RCC 7860 (cell line): Measurements from ENCODE around the gene KCNT2.
"Not testable (repeated sequence)": the region's sequence is repeated elsewhere in the genome, so short reads cannot be mapped to it uniquely, and the experiment has no call there.

ENCODE experiments used
- DNase-seq: peaks from one replicate; pipeline ENCODE4 v3.0.0-alpha.2; 2015; ENCODE audit warnings: low spot score
- FAIRE-seq: peaks from 2 replicates; lab custom pipeline; 2012; peaks lifted over from hg19 to GRCh38; lab: Jason Lieb, UNC

Gene KCNT2

DNA sequence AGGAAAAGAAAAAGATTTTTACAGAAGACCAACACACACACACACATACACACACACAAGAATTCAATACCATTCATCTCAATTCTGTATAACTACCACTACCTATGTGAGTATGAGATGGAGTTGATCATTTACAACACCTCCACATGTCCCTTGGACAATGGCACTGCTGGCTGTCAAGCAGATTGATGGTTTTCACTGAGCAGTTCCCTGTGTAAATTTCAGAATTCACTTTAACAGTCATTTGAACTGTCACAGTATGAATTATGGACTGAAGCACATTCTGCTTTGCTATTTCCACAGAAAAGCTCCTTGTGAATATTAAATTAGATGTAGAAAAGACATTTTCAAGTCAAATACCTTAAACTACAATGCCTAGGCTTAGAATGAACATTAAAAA lies 14.3 kb downstream of the KCNT2 start:
- DNase-seq (no peak), FAIRE-seq (no peak)

DNA sequence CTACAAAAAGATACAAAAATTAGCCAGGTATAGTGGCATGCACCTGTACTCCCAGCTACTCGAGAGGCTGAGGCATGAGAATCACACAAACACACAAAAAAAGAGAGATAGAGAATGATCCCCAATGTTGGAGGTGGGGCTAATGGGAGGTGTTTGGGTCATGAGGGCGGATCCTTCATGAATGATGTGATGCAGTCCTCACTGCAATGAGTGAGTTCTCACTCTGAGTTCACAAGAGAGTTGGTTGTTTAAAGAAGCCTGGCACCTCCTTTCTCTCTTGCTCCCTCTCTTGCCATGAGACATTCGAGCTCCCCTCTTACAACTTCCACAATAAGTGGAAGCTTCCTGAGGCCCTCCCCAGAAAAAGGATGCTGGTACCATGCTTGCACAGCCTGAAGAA lies 17.3 kb downstream of the KCNT2 start:
- FAIRE-seq (no peak), DNase-seq (no peak)

DNA sequence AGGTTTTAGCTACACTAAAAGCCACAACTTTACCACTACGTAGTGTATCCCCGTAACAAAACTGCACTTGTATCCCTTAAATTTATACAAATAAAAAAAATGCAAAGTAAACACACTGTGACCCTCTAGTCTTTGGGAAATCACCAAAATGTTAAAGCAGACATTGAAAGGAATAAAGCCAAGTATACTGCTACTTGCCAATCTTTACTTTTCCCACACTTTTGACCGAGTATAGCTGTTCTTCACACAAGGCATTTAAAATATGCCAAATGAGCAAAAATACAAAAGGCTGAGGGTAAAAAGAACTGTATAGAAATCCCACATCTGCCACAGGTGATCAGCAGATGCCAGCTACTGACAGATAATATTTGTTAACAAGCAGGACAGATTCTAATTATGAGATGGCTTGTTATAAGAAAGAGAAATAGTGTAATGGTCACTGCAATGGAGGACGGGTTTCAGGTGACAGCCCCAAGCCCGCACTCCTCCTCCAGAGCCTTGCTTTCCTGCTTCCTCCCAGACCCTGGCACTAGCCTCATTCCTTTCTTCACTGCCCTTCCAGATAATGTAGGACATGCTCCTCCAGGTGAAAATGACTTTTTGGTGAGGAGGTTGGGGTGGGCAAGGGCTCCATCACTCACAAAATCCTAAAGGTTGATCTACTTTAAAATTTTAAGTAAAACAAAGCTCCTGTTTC lies 18.1 kb downstream of the KCNT2 start:
- FAIRE-seq (no peak), DNase-seq (no peak)

DNA sequence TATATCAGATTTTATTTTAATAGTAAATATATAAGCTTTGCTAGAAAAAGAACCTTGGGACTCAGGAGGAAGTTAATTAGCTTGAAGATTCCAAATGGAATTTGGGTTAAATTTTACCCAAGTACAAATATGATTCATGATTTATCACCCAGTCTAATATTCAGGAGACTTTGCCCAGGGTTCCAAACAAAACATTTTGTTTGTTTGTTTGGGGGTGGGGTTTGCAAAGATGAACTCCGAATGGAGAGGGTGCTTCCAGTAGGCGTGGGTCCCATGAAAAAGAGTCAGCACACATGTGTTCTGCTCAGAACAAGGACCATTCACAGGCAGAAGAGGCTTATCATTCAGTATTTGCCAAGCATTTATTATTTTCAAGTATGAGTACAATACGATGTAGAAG lies 23.5 kb downstream of the KCNT2 start:
- DNase-seq (no peak), FAIRE-seq (no peak)

DNA sequence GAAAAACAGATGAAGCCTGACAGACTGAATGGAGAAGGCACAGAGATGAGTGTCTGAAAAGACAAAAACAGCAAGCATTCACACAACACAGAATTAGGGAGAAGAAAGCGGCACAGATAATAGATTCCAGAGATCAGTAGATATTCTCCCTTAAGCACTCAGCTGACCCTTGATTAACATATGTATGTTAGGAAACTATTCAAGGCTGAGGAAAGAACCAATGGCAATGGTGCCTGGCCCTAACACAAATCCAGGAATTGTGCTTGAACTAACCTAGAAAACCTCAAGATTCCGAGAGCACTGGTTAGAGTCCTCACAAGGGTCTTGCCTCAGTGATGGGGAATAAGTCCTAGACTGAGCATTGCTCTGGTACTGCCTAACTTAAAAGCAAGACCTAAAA lies 30.9 kb downstream of the KCNT2 start:
- DNase-seq (no peak), FAIRE-seq (no peak)

DNA sequence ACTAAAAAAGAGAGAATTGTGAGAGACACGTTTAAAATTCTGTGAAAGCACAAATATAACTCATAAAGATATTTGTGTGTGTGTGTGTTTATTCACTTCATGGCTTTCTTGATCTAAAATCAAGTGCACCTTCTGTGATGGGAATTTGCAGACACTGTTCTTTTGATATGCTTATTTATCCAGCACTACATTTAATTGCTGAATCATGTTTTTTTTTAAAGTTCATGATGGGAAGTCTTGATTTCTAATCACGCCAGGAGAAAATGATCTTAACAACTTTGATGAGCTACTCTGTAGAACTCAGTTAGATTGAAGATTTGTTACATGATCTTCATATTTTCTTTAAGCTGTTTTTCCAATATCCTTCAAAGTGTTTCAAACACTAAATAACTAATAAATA lies 35.0 kb downstream of the KCNT2 start:
- DNase-seq (no peak), FAIRE-seq (no peak)

DNA sequence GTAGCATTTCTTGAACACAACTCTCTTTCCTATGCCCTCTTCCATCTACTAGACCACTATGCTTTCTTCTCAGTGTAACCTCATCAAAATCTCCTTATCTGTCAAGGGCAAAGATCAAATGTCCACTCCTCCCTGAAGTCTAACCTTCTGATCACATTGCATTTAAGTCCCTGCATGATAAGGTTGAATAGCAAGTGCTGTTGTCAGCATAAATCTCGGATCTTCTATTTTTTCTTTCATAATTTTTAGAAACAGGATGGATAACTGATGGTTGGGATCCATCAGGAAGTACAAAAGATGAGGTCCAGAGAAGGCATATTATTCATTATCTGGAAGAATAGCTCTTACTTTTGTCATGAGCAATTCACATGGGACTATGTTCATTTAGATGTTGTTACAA lies 41.0 kb downstream of the KCNT2 start:
- no peak for FAIRE-seq
- no peak for DNase-seq

DNA sequence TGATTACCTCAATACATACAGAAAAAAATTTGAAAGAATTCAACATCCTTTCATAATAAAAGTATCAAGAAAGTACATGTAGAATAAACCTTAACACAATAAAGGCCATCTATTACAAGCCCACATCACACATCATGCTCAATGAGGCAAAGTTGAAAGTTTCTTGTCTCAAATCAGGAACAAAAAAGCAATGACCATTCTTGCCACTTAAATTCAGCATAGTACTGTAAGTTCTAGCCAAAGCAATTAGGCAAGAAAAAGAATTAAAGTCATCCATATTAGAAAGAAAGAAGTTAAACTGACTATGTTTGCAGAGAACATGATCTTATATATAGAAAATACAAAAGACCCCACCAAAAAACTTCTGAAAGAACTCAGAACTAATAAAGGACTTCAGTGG lies 44.5 kb downstream of the KCNT2 start:
- no peak for DNase-seq
- no peak for FAIRE-seq

DNA sequence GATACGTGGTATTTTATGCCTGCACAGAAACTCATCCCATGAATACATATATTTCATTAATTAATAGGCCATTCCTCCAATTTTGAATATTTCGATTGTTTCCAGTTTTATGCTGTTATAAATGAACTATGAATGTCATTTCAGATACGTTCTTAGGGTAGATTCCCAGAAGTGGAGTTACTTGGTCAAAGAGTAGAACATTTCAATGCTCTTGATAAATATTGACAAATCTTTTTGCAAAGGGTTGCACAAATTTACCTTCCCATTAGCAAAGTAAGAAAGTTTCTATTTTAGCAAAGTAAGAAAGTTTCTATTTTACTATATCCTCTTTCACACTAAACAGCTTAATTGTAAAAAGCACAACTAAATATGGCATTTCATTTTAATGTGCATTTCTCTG lies 48.9 kb downstream of the KCNT2 start:
- DNase-seq (no peak), FAIRE-seq (no peak)

DNA sequence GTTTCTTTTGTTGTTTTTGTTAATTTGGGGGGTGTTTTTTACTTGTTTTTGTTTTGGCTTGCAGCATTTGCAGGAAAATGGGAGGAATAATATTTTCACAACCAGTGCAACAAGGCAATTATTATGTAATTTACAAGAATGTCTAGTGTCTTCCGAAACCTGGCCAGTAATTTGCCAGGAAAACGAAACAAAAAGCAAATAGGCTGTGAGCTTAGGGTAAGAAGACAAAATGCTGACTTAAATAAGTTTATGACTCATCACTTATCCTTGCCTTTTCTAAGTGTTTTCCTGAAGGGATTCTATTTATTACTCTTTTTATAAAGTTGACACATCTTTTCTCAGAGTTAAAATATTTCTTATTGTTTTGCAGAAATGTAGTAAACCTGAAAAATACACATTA lies 49.8 kb downstream of the KCNT2 start:
- FAIRE-seq (peak; percentile 84), DNase-seq (peak; percentile 60)

DNA sequence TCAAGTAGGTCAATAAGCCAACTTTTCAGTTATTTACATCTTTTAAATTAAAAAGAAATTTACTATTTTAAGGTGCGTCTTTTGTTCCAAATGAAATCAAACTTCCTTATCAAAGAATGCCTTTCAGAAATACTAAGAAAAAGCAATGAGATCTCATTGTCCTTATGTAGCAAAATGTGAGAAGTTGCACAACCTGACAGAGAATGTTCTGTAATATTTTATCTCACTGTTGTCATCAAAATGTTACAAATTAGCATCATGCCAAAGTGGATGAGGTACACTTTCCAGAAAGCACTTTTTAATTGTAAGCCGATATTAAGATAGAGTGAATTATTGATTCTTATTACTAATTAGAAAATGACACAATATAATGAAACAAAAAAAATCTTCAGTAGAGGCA lies 50.4 kb downstream of the KCNT2 start:
- FAIRE-seq (peak; percentile 10), DNase-seq (no peak)

DNA sequence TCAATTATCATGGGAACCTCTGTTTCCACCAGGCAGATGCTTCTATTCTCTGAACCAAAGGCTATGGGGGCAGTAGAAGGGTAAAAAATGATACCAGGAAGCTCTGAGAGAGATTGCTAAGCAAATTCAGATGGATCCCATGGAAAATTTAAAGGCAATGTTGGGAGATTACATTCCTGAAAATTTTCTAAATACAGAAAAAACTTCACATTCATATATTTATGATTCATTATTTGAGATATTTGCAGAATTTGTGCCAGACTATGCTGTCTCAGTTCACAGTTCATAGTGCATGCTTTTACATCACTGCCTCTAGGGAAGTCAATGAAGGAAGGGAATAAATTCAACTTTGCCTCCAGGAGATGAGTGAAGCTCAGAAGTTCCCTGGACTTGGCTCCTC lies 57.5 kb downstream of the KCNT2 start:
- DNase-seq = no peak
- FAIRE-seq = no peak

DNA sequence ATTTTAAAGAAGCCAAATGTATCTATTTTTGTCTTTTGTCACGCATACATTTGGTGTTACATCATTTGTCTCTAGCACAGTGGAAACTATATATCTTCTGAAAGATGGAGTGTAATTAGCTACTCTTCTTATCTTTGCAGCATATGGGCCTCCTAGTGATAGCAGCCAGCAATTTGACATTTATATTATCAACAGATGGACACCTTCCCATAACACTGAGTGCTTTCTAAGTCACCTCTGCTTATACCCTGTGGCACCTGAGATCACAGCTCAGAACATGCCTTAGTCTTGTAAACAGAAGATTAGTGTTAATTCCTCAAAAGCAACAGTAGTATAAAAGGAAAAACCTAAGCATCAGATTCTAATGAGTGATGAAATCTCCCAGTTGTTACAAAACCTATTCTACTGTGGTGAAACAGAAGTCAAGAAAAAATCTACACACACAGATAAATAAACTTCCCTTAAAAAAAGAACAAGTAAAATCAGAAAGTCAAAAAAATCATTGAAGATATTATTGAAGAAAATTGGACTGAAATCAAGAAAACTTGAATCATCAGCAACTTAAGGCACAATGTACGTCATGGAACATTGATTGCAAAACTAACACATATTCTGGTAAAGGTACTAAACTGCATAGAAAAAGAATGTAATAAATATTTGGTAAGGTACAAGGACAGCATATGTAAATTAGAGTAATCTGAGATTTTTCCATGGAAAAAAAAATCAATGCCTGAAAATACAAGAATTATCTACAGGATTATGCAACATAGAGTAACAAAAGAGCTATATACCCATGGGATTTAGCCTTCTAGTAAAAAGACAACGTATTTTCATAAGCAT lies 61.7 kb downstream of the KCNT2 start:
- no peak for DNase-seq
- FAIRE-seq = no peak

DNA sequence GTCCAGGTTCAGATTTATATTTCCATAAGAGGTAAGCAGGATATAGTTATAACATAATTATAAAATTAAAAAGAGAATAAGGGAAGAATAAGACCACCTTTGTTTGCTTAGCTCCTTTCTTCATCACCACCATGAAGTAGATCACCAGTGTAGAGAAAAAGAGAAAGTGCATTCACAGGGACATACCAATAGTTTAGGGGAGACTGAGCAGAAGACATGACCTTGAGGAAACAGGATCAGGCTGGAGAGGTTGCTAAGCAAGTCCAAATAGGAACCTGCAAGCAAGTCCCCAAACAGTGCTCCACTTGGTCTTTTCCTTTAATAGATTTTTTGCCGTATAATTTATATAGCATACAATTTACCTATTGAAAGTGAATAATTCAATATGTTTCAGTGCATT lies 63.0 kb downstream of the KCNT2 start:
- no peak for FAIRE-seq
- no peak for DNase-seq

DNA sequence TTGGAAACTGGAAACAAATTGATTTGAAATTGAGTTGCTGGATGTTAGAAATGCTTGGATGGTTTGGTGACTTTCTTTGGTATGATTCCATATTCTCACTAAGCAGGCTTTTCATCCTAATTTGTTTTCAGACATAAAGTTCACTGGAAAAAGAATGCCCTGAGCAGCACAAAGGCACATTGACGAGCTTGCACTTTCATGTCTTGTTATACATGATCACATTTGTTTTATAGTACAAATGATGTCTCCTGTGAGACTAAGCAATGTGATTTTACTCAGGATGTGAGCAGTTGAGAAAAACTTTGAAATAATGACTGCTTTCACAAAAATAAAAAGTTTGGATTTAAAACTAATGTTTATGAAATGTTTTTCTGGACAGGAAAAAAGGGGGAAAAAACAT lies 63.6 kb downstream of the KCNT2 start:
- FAIRE-seq (no peak), DNase-seq (no peak)

DNA sequence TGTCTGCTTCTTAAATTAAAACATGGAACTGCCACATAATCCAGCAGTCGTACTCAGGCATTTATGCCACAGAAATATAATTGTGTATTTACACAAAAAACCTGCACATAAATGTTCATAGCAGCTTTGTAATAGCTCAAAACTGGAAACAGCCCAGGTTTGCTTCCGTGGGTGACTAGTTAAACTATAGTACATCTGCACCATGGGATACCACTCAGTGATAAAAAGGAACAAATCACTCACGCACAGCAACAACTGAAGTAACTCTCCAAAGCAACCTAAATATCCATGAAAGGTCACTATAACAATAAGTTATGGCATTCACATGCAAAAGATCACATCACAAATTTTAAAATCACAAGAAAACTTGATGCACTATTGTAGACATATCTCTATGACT lies 64.4 kb downstream of the KCNT2 start:
- DNase-seq = no peak
- FAIRE-seq = no peak

DNA sequence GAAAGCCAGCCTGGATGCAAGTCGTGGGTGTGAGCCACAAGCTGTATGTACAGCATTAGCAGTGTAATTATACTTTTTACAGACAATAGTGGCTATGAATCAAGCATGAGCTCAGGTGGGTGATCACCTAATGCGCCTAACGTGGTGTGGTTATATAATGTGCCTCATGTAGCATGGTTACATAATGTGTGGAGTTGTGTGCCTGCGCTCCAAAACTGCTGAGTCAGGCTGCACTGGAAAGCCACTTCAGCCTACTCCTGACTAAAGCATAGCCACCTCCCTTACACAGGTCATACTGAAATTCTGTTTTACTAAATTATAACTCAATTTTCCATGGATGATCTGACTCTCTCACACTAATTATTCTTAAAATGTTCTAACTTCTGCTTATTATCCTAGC lies 69.8 kb downstream of the KCNT2 start:
- FAIRE-seq = no peak
- no peak for DNase-seq

DNA sequence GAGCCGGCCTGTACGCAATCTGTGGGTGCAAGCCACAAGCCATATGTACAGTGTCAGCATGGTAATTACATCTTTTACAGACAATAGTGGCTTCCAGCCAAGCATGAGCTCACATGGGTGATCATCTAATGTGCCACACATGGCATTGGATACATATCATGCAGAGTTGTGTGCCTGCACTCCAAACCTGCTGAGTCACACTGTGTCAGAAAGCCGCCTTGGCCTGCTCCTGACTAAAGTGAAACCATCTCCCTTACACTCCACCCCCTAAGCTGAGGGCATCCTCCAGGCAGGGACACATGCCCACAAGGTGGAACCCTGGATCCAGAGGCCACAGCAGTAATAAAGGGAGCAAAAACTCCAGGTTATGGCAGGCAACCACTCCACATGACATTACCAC lies 72.5 kb downstream of the KCNT2 start:
- no peak for DNase-seq
- FAIRE-seq = no peak

DNA sequence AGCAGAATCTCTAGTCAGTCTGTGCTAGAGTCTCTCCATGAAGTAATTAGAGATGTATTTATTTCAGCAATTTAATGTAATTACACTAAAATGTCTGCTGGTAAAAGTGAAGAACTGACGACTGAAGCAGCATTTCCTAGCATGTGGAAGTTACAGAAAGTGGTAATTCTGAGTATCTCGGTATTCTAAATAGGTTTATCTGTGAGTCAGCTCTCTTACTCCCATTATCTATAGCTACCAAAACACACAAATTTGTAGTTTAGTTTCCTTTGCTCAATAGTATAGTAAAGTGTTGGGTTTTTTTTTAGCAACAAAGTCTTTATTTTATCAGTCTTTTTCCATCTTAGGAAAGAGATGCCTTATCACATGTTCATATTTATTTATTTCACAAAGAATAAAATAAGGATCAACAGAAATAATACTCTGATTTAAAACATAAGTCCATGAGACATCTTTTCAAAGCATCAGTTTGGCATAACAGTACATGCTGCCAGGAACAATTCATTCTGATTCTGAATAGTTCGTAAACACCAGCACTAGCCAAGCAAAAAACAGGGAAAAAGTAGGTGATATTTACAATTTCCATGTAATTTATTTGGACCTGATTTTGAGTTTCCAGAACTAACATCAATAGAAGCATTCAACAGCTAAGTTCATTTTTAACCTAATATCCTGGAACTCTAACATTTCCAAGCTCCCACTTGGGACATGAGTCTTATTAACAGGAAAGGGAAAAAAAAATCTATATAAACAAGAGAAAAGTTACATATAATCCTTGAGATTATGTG lies 76.3 kb downstream of the KCNT2 start:
- no peak for FAIRE-seq
- DNase-seq = no peak

DNA sequence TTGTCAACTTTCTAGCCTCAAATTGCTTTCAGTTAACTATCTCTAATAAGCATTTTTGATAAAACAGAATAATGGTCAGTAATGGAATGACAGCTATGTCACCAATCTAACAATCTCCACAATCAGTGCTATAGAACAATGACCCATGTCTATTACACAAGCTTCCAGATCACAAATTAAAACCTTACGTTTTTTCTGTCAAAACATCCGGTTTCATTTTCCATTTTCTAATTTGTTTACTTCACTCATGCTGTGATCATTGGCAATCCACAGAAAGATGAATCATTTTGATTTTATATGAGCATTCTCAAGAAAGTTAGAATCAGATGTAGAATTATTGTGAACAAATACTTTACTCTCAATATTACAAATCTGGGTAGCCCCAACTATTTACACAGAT lies 80.3 kb downstream of the KCNT2 start:
- FAIRE-seq (no peak), DNase-seq (no peak)

DNA sequence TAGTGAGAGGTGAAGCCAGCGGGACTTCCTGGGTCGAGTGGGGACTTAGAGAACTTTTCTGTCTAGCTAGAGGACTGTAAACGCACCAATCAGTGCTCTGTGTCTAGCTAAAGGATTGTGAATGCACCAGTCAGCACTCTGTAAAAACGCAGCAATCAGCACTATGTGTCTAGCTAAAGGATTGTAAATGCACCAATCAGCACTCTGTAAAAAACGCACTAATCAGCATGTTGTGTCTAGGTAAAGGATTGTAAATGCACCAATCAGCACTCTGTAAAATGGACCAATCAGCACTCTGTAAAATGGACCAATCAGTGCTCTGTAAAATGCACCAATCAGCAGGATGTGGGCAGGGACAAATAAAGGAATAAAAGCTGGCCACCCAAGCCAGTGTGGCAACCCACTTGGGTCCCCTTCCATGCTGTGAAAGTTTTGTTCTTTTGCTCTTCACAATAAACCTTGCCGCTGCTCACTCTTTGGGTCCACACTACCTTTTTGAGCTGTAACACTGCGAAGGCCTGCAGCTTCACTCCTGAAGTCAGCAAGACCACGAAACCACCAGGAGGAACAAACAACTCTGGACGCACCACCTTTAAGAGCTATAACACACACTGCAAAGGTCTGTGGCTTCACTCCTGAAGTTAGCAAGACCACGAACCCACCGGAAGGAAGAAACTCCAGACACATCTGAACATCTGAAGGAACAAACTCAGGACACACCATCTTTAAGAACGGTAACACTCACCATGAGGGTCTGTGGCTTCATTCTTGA lies 85.5 kb downstream of the KCNT2 start:
- DNase-seq, FAIRE-seq: not testable (repeated sequence)
